MCF 10A (cell line): ENCODE data around the gene CDK2AP2. TPM values are rescaled to one million over a fixed set of nuclear protein-coding genes. Genes with fewer than 3 reads are reported as not detected.

Source experiments
- BruUV-seq: library from RNA; stranded (reverse); fragments of 400-500 nt; replicated peaks from 2 replicates; lab custom pipeline; 2021; lab: Mats Ljungman, UMichigan
- CTCF ChIA-PET: fragments of 300-600 bp; sonication (Branson Sonifier 250); formaldehyde crosslinking; extraction: SDS; loops from one replicate; lab custom pipeline; 2021; ENCODE audit warnings: antibody characterized with exemption, inconsistent platforms; lab: Yijun Ruan, JAX
- POLR2A ChIA-PET: fragments of 300-600, 350-650 bp; sonication (Branson Sonifier 250); formaldehyde crosslinking; extraction: SDS; loops from one replicate; lab custom pipeline; 2020; ENCODE audit warnings: antibody characterized with exemption, inconsistent platforms; lab: Yijun Ruan, JAX
- DNase-seq: peaks from one replicate; pipeline ENCODE4 v3.0.0-alpha.2; 2018; ENCODE audit not compliant: unreplicated experiment
- H3K27ac Mint-ChIP-seq: one replicate; pipeline ENCODE4 v1.8.0; 2022; ENCODE audit warnings: mild to moderate bottlenecking, low read depth, mixed read lengths; ENCODE audit not compliant: unreplicated experiment
- H3K27me3 Mint-ChIP-seq: one replicate; pipeline ENCODE4 v1.8.0; 2022; ENCODE audit warnings: mixed read lengths; ENCODE audit not compliant: insufficient read depth, unreplicated experiment
- H3K36me3 Mint-ChIP-seq: one replicate; pipeline ENCODE4 v1.8.0; 2022; ENCODE audit warnings: mild to moderate bottlenecking, moderate library complexity, mixed read lengths; ENCODE audit not compliant: insufficient read depth, unreplicated experiment
- H3K4me1 Mint-ChIP-seq: one replicate; pipeline ENCODE4 v1.8.0; 2022; ENCODE audit warnings: mixed read lengths; ENCODE audit not compliant: insufficient read depth, unreplicated experiment
- H3K4me3 Mint-ChIP-seq: one replicate; pipeline ENCODE4 v1.8.0; 2022; ENCODE audit warnings: mild to moderate bottlenecking, moderate library complexity, mixed read lengths; ENCODE audit not compliant: unreplicated experiment
- H3K9me3 Mint-ChIP-seq: one replicate; pipeline ENCODE4 v1.8.0; 2022; ENCODE audit warnings: mixed read lengths; ENCODE audit not compliant: unreplicated experiment
- CTCF ChIP-seq: fragments of 200-600 bp; IDR thresholded peaks from one replicate; pipeline ENCODE4 v1.8.0; 2022; ENCODE audit warnings: antibody characterized with exemption, mild to moderate bottlenecking; ENCODE audit not compliant: unreplicated experiment
- intact Hi-C: fragments of 100-400 bp; cut with micrococcal nuclease; formaldehyde crosslinking; loops from 2 replicates; pipeline ENCODE4 v1.14.1; 2022
- total RNA-seq: library from RNA; stranded (reverse); gene quantifications from 2 replicates; pipeline ENCODE4 v1.2.3, GENCODE V29; 2022

CDK2AP2 gene
- total RNA-seq, 1 experiment from 2014 or later, result 93.7 TPM

- BruUV-seq, result no TSS peak
- no peak for DNase-seq
- POLR2A ChIA-PET, result interaction anchor here (1.3 kb wide), 1 partner anchor 81 kb away, joined by 3 read pairs; no protein-coding TSS in a partner anchor
- Mint-ChIP-seq H3K27me3 (no peaks in the 10 kb centered on the region), H3K4me1 (peaks cover 21% of the 10 kb centered on the region), H3K4me3 (no peak overlapping the region), H3K36me3 (peaks cover 26% of the 10 kb centered on the region), H3K9me3 (no peaks in the 10 kb centered on the region), H3K27ac (no peak overlapping the region)
- intact Hi-C loops, result no loop called here
- no peak for TF ChIP-seq CTCF
- CTCF ChIA-PET, result interaction anchor here (0.6 kb wide), 1 partner anchor 73 kb away, joined by 3 read pairs; no protein-coding TSS in a partner anchor
Observed at GRCh38 chr11:67501854-67502253, 6.1 kb downstream of the CDK2AP2 start.

GRCh38 chr11:67500831-67501715, 6.9 kb downstream of the CDK2AP2 start:
- Mint-ChIP-seq H3K27me3 (no peaks in the 10 kb centered on the region), H3K4me1 (peaks cover 15% of the 10 kb centered on the region), H3K36me3 (peaks cover 26% of the 10 kb centered on the region), H3K4me3 (no peak overlapping the region), H3K27ac (no peak overlapping the region), H3K9me3 (no peaks in the 10 kb centered on the region)
- intact Hi-C loops, result no loop called here
- CTCF ChIA-PET, result interaction anchor here (0.5 kb wide), 2 partner anchors 26 to 135 kb away, joined by 3 to 5 read pairs; no protein-coding TSS in a partner anchor
- no peak for TF ChIP-seq CTCF
- POLR2A ChIA-PET, result interaction anchor here (0.6 to 1.3 kb wide), 4 partner anchors 9 to 99 kb away, joined by 3 read pairs; no protein-coding TSS in a partner anchor
- peak; percentile 32 for DNase-seq
- BruUV-seq, result no TSS peak

GRCh38 chr11:67500484-67500821, 7.5 kb downstream of the CDK2AP2 start:
- Mint-ChIP-seq H3K9me3 (no peaks in the 10 kb centered on the region), H3K4me3 (no peak overlapping the region), H3K27ac (no peak overlapping the region), H3K27me3 (no peaks in the 10 kb centered on the region), H3K4me1 (peaks cover 9% of the 10 kb centered on the region), H3K36me3 (peaks cover 22% of the 10 kb centered on the region)
- ChIA-PET POLR2A (interaction anchor here (0.6 to 1.3 kb wide), 4 partner anchors 8 to 98 kb away, joined by 3 read pairs; no protein-coding TSS in a partner anchor), CTCF (interaction anchor here (0.5 to 0.7 kb wide), 2 partner anchors 30 to 136 kb away, joined by 3 read pairs; no protein-coding TSS in a partner anchor)
- BruUV-seq, result no TSS peak
- DNase-seq, result no peak
- no peak for TF ChIP-seq CTCF
- intact Hi-C loops, result no loop called here

GRCh38 chr11:67499808-67500483, 8.0 kb downstream of the CDK2AP2 start:
- peaks cover 21% of the 10 kb centered on the region for H3K36me3 Mint-ChIP-seq
- BruUV-seq, result no TSS peak
- no peaks in the 10 kb centered on the region for H3K9me3 Mint-ChIP-seq
- H3K27ac Mint-ChIP-seq, result no peak overlapping the region
- CTCF ChIA-PET, result interaction anchor here (0.7 kb wide), 1 partner anchor 29 kb away, joined by 3 read pairs; no protein-coding TSS in a partner anchor
- H3K4me3 Mint-ChIP-seq, result no peak overlapping the region
- intact Hi-C loops, result no loop called here
- H3K4me1 Mint-ChIP-seq, result peaks cover 7% of the 10 kb centered on the region
- H3K27me3 Mint-ChIP-seq, result no peaks in the 10 kb centered on the region
- TF ChIP-seq CTCF, result no peak
- no peak for DNase-seq
- POLR2A ChIA-PET, result interaction anchor here (1.2 kb wide), 1 partner anchor 32 kb away, joined by 3 read pairs; no protein-coding TSS in a partner anchor
